ENCODE measurements around the gene ENDOG. TPM values are rescaled to one million over a fixed set of nuclear protein-coding genes. Genes with fewer than 3 reads are reported as not detected.
"Not testable (repeated sequence)": the region's sequence is repeated elsewhere in the genome, so short reads cannot be mapped to it uniquely, and the experiment has no call there.

The ENDOG gene
- total RNA-seq, 1 donor = 11.1 TPM

- no peak for TF ChIP-seq CTCF (IDR thresholded peaks at IDR 0.05; ENCODE audit: insufficient read depth, low read length)
- H3K4me3 ChIP-seq (ENCODE audit: low read depth, low read length) = no peak overlapping the region
Measured at GRCh38 chr9:128774804-128775203, 43.5 kb upstream of the ENDOG start.

GRCh38 chr9:128780093-128780492, 38.2 kb upstream of the ENDOG start:
- not testable (repeated sequence) for DNase-seq (ENCODE audit: low read depth); H3K4me3 ChIP-seq (ENCODE audit: low read depth, low read length)

More at GRCh38 chr9:128774804-128775203, 43.5 kb upstream of the ENDOG start:
- DNase-seq (ENCODE audit: low read depth) = no peak

- no peak for TF ChIP-seq CTCF (IDR thresholded peaks at IDR 0.05; ENCODE audit: insufficient read depth, low read length)
Measured at GRCh38 chr9:128781187-128782070, 36.9 kb upstream of the ENDOG start.

GRCh38 chr9:128782669-128783068, 35.6 kb upstream of the ENDOG start:
- no peak overlapping the region for H3K4me3 ChIP-seq (ENCODE audit: low read depth, low read length)
- DNase-seq (ENCODE audit: low read depth) = no peak
- TF ChIP-seq CTCF (IDR thresholded peaks at IDR 0.05; ENCODE audit: insufficient read depth, low read length) = no peak

More at GRCh38 chr9:128781187-128782070, 36.9 kb upstream of the ENDOG start:
- H3K4me3 ChIP-seq (ENCODE audit: low read depth, low read length) = no peak overlapping the region
- no peak for DNase-seq (ENCODE audit: low read depth)

GRCh38 chr9:128785427-128785826, 32.9 kb upstream of the ENDOG start:
- TF ChIP-seq CTCF (IDR thresholded peaks at IDR 0.05; ENCODE audit: insufficient read depth, low read length) = no peak
- no peak overlapping the region for H3K4me3 ChIP-seq (ENCODE audit: low read depth, low read length)
- no peak for DNase-seq (ENCODE audit: low read depth)

- DNase-seq (ENCODE audit: low read depth) = peak; percentile 78
- no peak for TF ChIP-seq CTCF (IDR thresholded peaks at IDR 0.05; ENCODE audit: insufficient read depth, low read length)
- H3K4me3 ChIP-seq (ENCODE audit: low read depth, low read length) = peak within 1 kb of the TSS; percentile 99
Measured at GRCh38 chr9:128786681-128787601, 31.4 kb upstream of the ENDOG start, which contains the start of gene TBC1D13. TSS of gene TBC1D13 (plus strand) at chr9:128787253. CDS start at chr9:128787354, 101 bp downstream.

- TF ChIP-seq CTCF (IDR thresholded peaks at IDR 0.05; ENCODE audit: insufficient read depth, low read length) = no peak
- DNase-seq (ENCODE audit: low read depth) = peak; percentile 19
- peak overlapping the region; percentile 99 for H3K4me3 ChIP-seq (ENCODE audit: low read depth, low read length)
Measured at GRCh38 chr9:128787659-128788058, 30.6 kb upstream of the ENDOG start.

Data from fibroblast of the aortic adventitia (primary cell).